ENCODE data around the gene VWCE. TPM values are rescaled to one million over a fixed set of nuclear protein-coding genes. Genes with fewer than 3 reads are reported as not detected.
A peak's percentile ranks its signal among the peaks of the same experiment; 100 is the strongest.

The VWCE gene
- total and polyA plus RNA-seq, 9 of the 15 experiments (the other 6 are each of a cell fraction or from before 2014, with no cell fraction given), result 0.06 to 1.6 (median 0.63) TPM; not detected in 1

- TF ChIP-seq THAP12 (CRISPR knock-in tag; IDR thresholded peaks at IDR 0.05), result no peak
- no peak for TF ChIP-seq MTA1 (IDR thresholded peaks at IDR 0.05; ENCODE audit: borderline replicate concordance)
- no peak for TF ChIP-seq CBX5 (IDR thresholded peaks at IDR 0.05; ENCODE audit: borderline replicate concordance, low read depth)
- no peak for TF ChIP-seq MLLT1 (IDR thresholded peaks at IDR 0.05)
- TF ChIP-seq RBM22 (IDR thresholded peaks at IDR 0.05; ENCODE audit: low read depth, low read length, poor library complexity, severe bottlenecking), result no peak
- no peak for TF ChIP-seq ZFPM2 (CRISPR knock-in tag; IDR thresholded peaks at IDR 0.05)
- TF ChIP-seq ZBTB11 (CRISPR knock-in tag; IDR thresholded peaks at IDR 0.05), result no peak
- no peak for TF ChIP-seq ZNF511 (CRISPR knock-in tag; IDR thresholded peaks at IDR 0.05)
- no peak for TF ChIP-seq IFI16 (CRISPR knock-in tag; IDR thresholded peaks at IDR 0.05)
- peak; percentile 9; the same call in 1 of the 2 replicates for TF ChIP-seq MAX (CRISPR knock-in tag; IDR thresholded peaks at IDR 0.05)
- TF ChIP-seq TFAP4 (CRISPR knock-in tag; IDR thresholded peaks at IDR 0.05; ENCODE audit: borderline replicate concordance), result peak; percentile 89
- no peak for TF ChIP-seq SPI1 (IDR thresholded peaks at IDR 0.05; ENCODE audit: borderline replicate concordance, low read depth, low read length)
- TF ChIP-seq MXI1 (IDR thresholded peaks at IDR 0.05; ENCODE audit: low read depth, low read length), result no peak
- peak; percentile 79 for TF ChIP-seq GABPB1 (CRISPR knock-in tag; IDR thresholded peaks at IDR 0.05)
- TF ChIP-seq GTF2A2 (tag; IDR thresholded peaks at IDR 0.05), result no peak
- no peak for TF ChIP-seq PRMT5 (CRISPR knock-in tag; IDR thresholded peaks at IDR 0.05)
- no peak for TF ChIP-seq CHCHD3 (CRISPR knock-in tag; IDR thresholded peaks at IDR 0.05)
Observed at GRCh38 chr11:61336171-61336935, 41.2 kb upstream of the VWCE start (continued).
